ENCODE measurements around the gene CARMIL1. TPM values are rescaled to one million over a fixed set of nuclear protein-coding genes. Genes with fewer than 3 reads are reported as not detected.
A peak's percentile ranks its signal among the peaks of the same experiment; 100 is the strongest.

CARMIL1 gene
- total RNA-seq, 1 donor: 38.7 TPM

GRCh38 chr6:25641940-25642666 lies 362.9 kb downstream of the CARMIL1 start:
- TF ChIP-seq CTCF (IDR thresholded peaks at IDR 0.05; ENCODE audit: insufficient read depth, low read length): no peak
- H3K4me3 ChIP-seq (ENCODE audit: low read depth, low read length): no peak overlapping the region
- DNase-seq (ENCODE audit: low read depth): no peak

- no peak for TF ChIP-seq CTCF (IDR thresholded peaks at IDR 0.05; ENCODE audit: insufficient read depth, low read length)
- DNase-seq (ENCODE audit: low read depth): no peak
- no peak overlapping the region for H3K4me3 ChIP-seq (ENCODE audit: low read depth, low read length)
Measured at GRCh38 chr6:25642667-25643328, 363.6 kb downstream of the CARMIL1 start.

GRCh38 chr6:25645916-25646315 lies 366.7 kb downstream of the CARMIL1 start:
- no peak overlapping the region for H3K4me3 ChIP-seq (ENCODE audit: low read depth, low read length)
- no peak for DNase-seq (ENCODE audit: low read depth)
- no peak for TF ChIP-seq CTCF (IDR thresholded peaks at IDR 0.05; ENCODE audit: insufficient read depth, low read length)

- no peak overlapping the region for H3K4me3 ChIP-seq (ENCODE audit: low read depth, low read length)
- DNase-seq (ENCODE audit: low read depth): peak; percentile 10
- no peak for TF ChIP-seq CTCF (IDR thresholded peaks at IDR 0.05; ENCODE audit: insufficient read depth, low read length)
Measured at GRCh38 chr6:25649611-25650010, 370.4 kb downstream of the CARMIL1 start.

- H3K4me3 ChIP-seq (ENCODE audit: low read depth, low read length): peak within 1 kb of the TSS; percentile 13
- TF ChIP-seq CTCF (IDR thresholded peaks at IDR 0.05; ENCODE audit: insufficient read depth, low read length): no peak
- DNase-seq (ENCODE audit: low read depth): peak; percentile 57
Measured at GRCh38 chr6:25652007-25652515, 372.9 kb downstream of the CARMIL1 start, which contains the start of gene SCGN. Gene SCGN, plus strand, starts transcription at chr6:25652215. Its CDS starts 189 bp downstream, at chr6:25652404.

- no peak overlapping the region for H3K4me3 ChIP-seq (ENCODE audit: low read depth, low read length)
- no peak for TF ChIP-seq CTCF (IDR thresholded peaks at IDR 0.05; ENCODE audit: insufficient read depth, low read length)
- DNase-seq (ENCODE audit: low read depth): no peak
Measured at GRCh38 chr6:25655723-25656122, 376.5 kb downstream of the CARMIL1 start.
